Measurements from ENCODE around the gene YBEY.

YBEY gene

DNA sequence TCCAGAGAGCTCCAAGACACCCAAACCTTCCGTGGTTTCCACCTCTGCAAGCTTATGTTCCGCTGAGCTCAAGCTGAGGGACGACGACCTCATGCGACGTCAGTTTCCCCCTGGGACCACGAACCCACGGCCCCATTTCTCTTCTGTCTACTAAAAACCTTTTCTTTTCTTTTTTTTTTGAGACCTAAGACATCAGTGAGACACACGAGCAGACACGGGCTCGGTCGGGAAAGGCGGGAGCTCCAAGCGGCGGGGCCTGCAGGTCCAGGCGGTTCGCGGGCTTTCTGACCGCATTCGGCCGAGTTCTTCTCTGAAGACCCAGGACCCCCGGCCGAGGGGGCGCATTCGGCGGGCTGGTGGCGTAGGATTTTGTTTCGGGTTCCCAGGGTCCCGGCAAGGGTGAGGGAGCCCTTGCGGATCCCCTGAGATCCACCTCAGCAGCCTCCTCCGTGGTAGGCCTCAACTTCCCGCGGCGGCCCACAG is 37.1 kb downstream of the YBEY start:
- no peak for TF ChIP-seq CTCF (IDR thresholded peaks at IDR 0.05; ENCODE audit: low read depth, low read length)
- peak overlapping the region; percentile 94 for H3K4me3 ChIP-seq (ENCODE audit: low read depth, low read length)

GRCh38 chr21:46323710-46324389 is 37.7 kb downstream of the YBEY start, which contains the start of the genes C21orf58 and PCNT:
Gene C21orf58, minus strand, starts transcription at chr21:46323870. Its CDS starts 1,132 bp downstream, at chr21:46322738.
Gene PCNT, plus strand, starts transcription at chr21:46324156. Its CDS starts 73 bp downstream, at chr21:46324229.
- no peak for TF ChIP-seq CTCF (IDR thresholded peaks at IDR 0.05; ENCODE audit: low read depth, low read length)
- H3K4me3 ChIP-seq (ENCODE audit: low read depth, low read length) = peak within 1 kb of the TSS; percentile 94

GRCh38 chr21:46324390-46325072 is 38.4 kb downstream of the YBEY start:
- TF ChIP-seq CTCF (IDR thresholded peaks at IDR 0.05; ENCODE audit: low read depth, low read length) = no peak
- H3K4me3 ChIP-seq (ENCODE audit: low read depth, low read length) = peak overlapping the region; percentile 94

DNA sequence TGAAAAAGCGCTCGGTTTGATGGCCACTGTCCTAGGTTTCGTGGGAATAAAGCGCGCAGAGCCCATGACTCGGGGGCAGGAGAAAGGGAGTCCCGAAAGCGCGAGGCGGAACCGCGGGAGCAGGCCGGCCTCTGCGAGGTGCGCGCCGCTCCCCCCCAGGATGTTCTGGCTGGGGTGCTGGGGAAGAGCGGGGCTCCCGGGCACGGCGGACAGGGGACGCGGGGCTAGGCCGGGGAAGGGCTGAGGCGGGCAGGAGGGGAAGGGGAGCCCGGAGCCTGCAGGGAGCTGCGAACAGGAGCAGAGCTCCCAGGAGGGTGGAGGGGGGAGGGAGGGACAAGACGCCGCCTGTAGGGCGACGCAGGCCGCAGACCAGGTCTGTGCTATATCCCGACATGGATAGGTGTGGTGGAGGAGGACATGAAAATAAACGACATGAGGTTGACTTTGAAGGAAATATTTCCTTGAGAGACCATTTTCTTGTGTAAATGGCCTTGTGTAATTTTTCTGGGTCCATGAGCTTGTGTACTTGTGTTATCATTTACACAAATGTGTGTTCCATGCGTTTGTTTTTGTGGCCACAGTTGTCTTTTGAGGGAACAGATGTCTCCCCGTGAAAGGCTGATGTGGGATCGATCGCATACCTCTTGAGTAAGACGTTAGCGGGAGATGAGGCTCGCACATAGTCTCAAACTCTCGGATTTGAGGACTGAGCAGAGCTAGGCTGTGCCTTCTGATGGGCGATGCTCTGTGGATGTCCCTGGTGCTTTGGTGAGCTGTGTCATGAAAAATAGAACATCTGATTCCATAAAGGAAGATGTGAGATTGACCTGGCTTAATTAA is 39.2 kb downstream of the YBEY start:
- H3K4me3 ChIP-seq (ENCODE audit: low read depth, low read length) = peak overlapping the region; percentile 81
- 0 out of 2 replicates have a peak, but pooled peaks have one; percentile 18 for TF ChIP-seq CTCF (IDR thresholded peaks at IDR 0.05; ENCODE audit: low read depth, low read length)

DNA sequence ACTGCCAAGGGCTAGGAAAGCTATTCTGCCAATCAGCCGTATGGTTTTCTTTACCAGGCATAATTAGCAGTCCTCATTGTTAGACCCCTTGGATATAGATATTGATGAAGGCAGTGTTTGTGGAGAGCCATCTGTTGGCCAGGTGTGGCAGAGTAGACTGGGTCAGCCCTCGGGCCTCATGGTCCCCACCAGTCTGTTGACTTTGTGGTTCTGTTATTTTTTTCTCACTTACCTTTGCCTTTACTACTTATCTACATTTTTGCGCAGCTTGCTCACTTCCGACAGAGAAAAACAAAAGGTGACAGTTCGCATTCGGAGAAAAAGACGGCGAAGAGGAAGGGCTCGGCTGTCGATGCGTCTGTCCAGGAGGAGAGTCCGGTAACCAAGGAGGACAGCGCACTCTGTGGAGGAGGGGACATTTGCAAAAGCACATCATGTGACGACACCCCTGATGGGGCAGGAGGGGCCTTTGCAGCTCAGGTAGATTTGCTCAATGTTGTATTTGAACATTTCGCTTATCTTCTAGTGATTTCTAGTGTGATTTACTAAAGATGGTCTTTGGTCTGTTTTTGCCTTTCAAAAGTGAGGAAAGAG is 40.1 kb downstream of the YBEY start:
- TF ChIP-seq CTCF (IDR thresholded peaks at IDR 0.05; ENCODE audit: low read depth, low read length) = no peak
- H3K4me3 ChIP-seq (ENCODE audit: low read depth, low read length) = no peak overlapping the region

GRCh38 chr21:46327711-46328110 is 41.6 kb downstream of the YBEY start:
- no peak for TF ChIP-seq CTCF (IDR thresholded peaks at IDR 0.05; ENCODE audit: low read depth, low read length)

More at GRCh38 chr21:46327711-46328110, 41.6 kb downstream of the YBEY start:
- H3K4me3 ChIP-seq (ENCODE audit: low read depth, low read length) = no peak overlapping the region

Data from WI38 (cell line).